ENCODE measurements around the gene SAMD1.
A peak's percentile ranks its signal among the peaks of the same experiment; 100 is the strongest.

SAMD1 gene

GRCh38 chr19:14089662-14090508, 666 bp downstream of the SAMD1 start:
- DNase-seq (ENCODE audit: low read depth): no peak

GRCh38 chr19:14089412-14089661, 1.2 kb downstream of the SAMD1 start:
- DNase-seq (ENCODE audit: low read depth): no peak

GRCh38 chr19:14088634-14089411, 1.7 kb downstream of the SAMD1 start:
- no peak for DNase-seq (ENCODE audit: low read depth)

- no peak for DNase-seq (ENCODE audit: low read depth)
Measured at GRCh38 chr19:14086098-14086497, 4.5 kb downstream of the SAMD1 start.

- DNase-seq (ENCODE audit: low read depth): no peak
Measured at GRCh38 chr19:14085309-14085995, 5.1 kb downstream of the SAMD1 start, which contains the start of gene C19orf67. TSS of gene C19orf67 (minus strand) at chr19:14085783. CDS start at chr19:14085627, 156 bp downstream.

- no peak for DNase-seq (ENCODE audit: low read depth)
Measured at GRCh38 chr19:14082675-14082960, 7.9 kb downstream of the SAMD1 start.

- no peak for DNase-seq (ENCODE audit: low read depth)
Measured at GRCh38 chr19:14081797-14082674, 8.5 kb downstream of the SAMD1 start.

- DNase-seq (ENCODE audit: low read depth): peak; percentile 99
Measured at GRCh38 chr19:14080887-14081796, 9.4 kb downstream of the SAMD1 start.

- DNase-seq (ENCODE audit: low read depth): no peak
Measured at GRCh38 chr19:14078411-14078810, 12.1 kb downstream of the SAMD1 start.

GRCh38 chr19:14073925-14074838, 16.4 kb downstream of the SAMD1 start:
- DNase-seq (ENCODE audit: low read depth): no peak

- peak; percentile 38 for DNase-seq (ENCODE audit: low read depth)
Measured at GRCh38 chr19:14073261-14073924, 17.2 kb downstream of the SAMD1 start.

GRCh38 chr19:14072535-14073260, 17.9 kb downstream of the SAMD1 start, which contains the start of gene MISP3:
TSS of gene MISP3 (plus strand) at chr19:14072786. CDS start at chr19:14073310, 524 bp downstream.
- no peak for DNase-seq (ENCODE audit: low read depth)

- DNase-seq (ENCODE audit: low read depth): no peak
Measured at GRCh38 chr19:14070268-14071050, 20.1 kb downstream of the SAMD1 start.

- no peak for DNase-seq (ENCODE audit: low read depth)
Measured at GRCh38 chr19:14066134-14066533, 24.4 kb downstream of the SAMD1 start.

- DNase-seq (ENCODE audit: low read depth): no peak
Measured at GRCh38 chr19:14063105-14063504, 27.4 kb downstream of the SAMD1 start.

- no peak for DNase-seq (ENCODE audit: low read depth)
Measured at GRCh38 chr19:14062558-14062855, 28.0 kb downstream of the SAMD1 start.

- DNase-seq (ENCODE audit: low read depth): no peak
Measured at GRCh38 chr19:14061751-14062557, 28.6 kb downstream of the SAMD1 start, which contains the start of gene PALM3. TSS of gene PALM3 (minus strand) at chr19:14062076. CDS start at chr19:14061980, 96 bp downstream.

Data from fibroblast of the conjunctiva (primary cell).